ENCODE measurements around the gene PCA3. TPM values are rescaled to one million over a fixed set of nuclear protein-coding genes. Genes with fewer than 3 reads are reported as not detected.
A peak's percentile ranks its signal among the peaks of the same experiment; 100 is the strongest.

The PCA3 gene
- total RNA-seq, 1 experiment from 2014 or later = not detected

- TF ChIP-seq HMGXB4 (CRISPR knock-in tag; IDR thresholded peaks at IDR 0.05) = no peak
- no peak for TF ChIP-seq CDX4 (CRISPR knock-in tag; IDR thresholded peaks at IDR 0.05; ENCODE audit: borderline replicate concordance)
- no peak for TF ChIP-seq MLX (CRISPR knock-in tag; IDR thresholded peaks at IDR 0.05)
- TF ChIP-seq SMAD3 (CRISPR knock-in tag; IDR thresholded peaks at IDR 0.05; ENCODE audit: borderline replicate concordance) = no peak
- no peak for TF ChIP-seq NFYB (CRISPR knock-in tag; conservative IDR thresholded peaks at IDR 0.05; ENCODE audit: low read depth)
- TF ChIP-seq RELA (CRISPR knock-in tag; IDR thresholded peaks at IDR 0.05; ENCODE audit: borderline replicate concordance) = no peak
Measured at GRCh38 chr9:76828447-76828846, 64.2 kb downstream of the PCA3 start (continued).

GRCh38 chr9:76835571-76836283 lies 71.5 kb downstream of the PCA3 start:
- H3K4me1 Mint-ChIP-seq = peaks cover 16% of the 10 kb centered on the region
- CTCF ChIA-PET = no interaction called here
- peaks cover 3% of the 10 kb centered on the region; the same call in 1 of the 2 replicates for H3K9me3 Mint-ChIP-seq
- H3K27me3 Mint-ChIP-seq (ENCODE audit: low read depth) = no peaks in the 10 kb centered on the region
- DNase-seq (ENCODE audit: low spot score) (no peak), ATAC-seq (no peak)
- TF ChIP-seq CTCF (IDR thresholded peaks at IDR 0.05) = no peak
- no peak for TF ChIP-seq E2F4 (CRISPR knock-in tag; IDR thresholded peaks at IDR 0.05; ENCODE audit: borderline replicate concordance, low read depth)
- TF ChIP-seq ZNF232 (CRISPR knock-in tag; IDR thresholded peaks at IDR 0.05) = no peak
- no peak for TF ChIP-seq ZNF425 (CRISPR knock-in tag; conservative IDR thresholded peaks at IDR 0.05)
- TF ChIP-seq HMGXB4 (CRISPR knock-in tag; IDR thresholded peaks at IDR 0.05) = no peak
- no peak for TF ChIP-seq PRRX2 (CRISPR knock-in tag; IDR thresholded peaks at IDR 0.05)
- TF ChIP-seq KAT7 (CRISPR knock-in tag; IDR thresholded peaks at IDR 0.05; ENCODE audit: borderline replicate concordance) = no peak
- no peak for TF ChIP-seq HMGA2 (CRISPR knock-in tag; IDR thresholded peaks at IDR 0.05)
- TF ChIP-seq CDX4 (CRISPR knock-in tag; IDR thresholded peaks at IDR 0.05; ENCODE audit: borderline replicate concordance) = no peak
- TF ChIP-seq IRF1 (CRISPR knock-in tag; IDR thresholded peaks at IDR 0.05) = no peak
- H3K27ac Mint-ChIP-seq = peak overlapping the region; percentile 48; the same call in 1 of the 2 replicates
- POLR2A ChIA-PET = no interaction called here
- no peak overlapping the region for H3K4me3 Mint-ChIP-seq
- peaks cover 3% of the 10 kb centered on the region; the same call in 1 of the 2 replicates for H3K36me3 Mint-ChIP-seq

All from WTC11 (cell line).